ENCODE measurements around the gene LRRK2. TPM values are rescaled to one million over a fixed set of nuclear protein-coding genes. Genes with fewer than 3 reads are reported as not detected.

Gene LRRK2
- total and polyA plus RNA-seq, 8 donors, result 2.9 to 28.1 (median 4.6) TPM

GRCh38 chr12:40198601-40199000 is 26.2 kb upstream of the LRRK2 start:
- TF ChIP-seq CTCF (IDR thresholded peaks at IDR 0.05) (no peak), EP300 (IDR thresholded peaks at IDR 0.05) (no peak), POLR2A (IDR thresholded peaks at IDR 0.05) (no peak)
- intact Hi-C loops (cut with DNase I; ENCODE audit: low total_unique reads), result no loop called here

GRCh38 chr12:40202095-40203059 is 22.4 kb upstream of the LRRK2 start:
- 23 to 42% (median 39%) methylated on average over 1 of the region's 1 CpG for WGBS, 5 donors
- intact Hi-C loops (cut with DNase I; ENCODE audit: low total_unique reads), result no loop called here
- no peak for DNase-seq
- no peak for TF ChIP-seq POLR2A (IDR thresholded peaks at IDR 0.05)
- no peak for TF ChIP-seq POLR2AphosphoS5 (IDR thresholded peaks at IDR 0.05)
- no peak for TF ChIP-seq EP300 (IDR thresholded peaks at IDR 0.05)
- no peak for TF ChIP-seq CTCF (IDR thresholded peaks at IDR 0.05)
- H3K4me1 ChIP-seq, result no peaks in the 10 kb centered on the region
- H3K9me3 ChIP-seq, result no peaks in the 10 kb centered on the region
- no peak overlapping the region for H3K27ac ChIP-seq
- H3K36me3 ChIP-seq, result no peaks in the 10 kb centered on the region
- no peaks in the 10 kb centered on the region for H3K27me3 ChIP-seq
- H3K4me3 ChIP-seq, result no peak overlapping the region

More at GRCh38 chr12:40198601-40199000, 26.2 kb upstream of the LRRK2 start:
- Histone ChIP-seq H3K9me3 (no peaks in the 10 kb centered on the region), H3K27me3 (no peaks in the 10 kb centered on the region), H3K36me3 (no peaks in the 10 kb centered on the region), H3K4me1 (no peaks in the 10 kb centered on the region), H3K4me3 (no peak overlapping the region), H3K27ac (no peak overlapping the region)
- no peak for DNase-seq
- 84 to 95% (median 91%) methylated on average over 4 of the region's 4 CpGs for WGBS, 5 donors

- Histone ChIP-seq H3K4me3 (no peak overlapping the region), H3K9me3 (no peaks in the 10 kb centered on the region), H3K36me3 (no peaks in the 10 kb centered on the region), H3K27me3 (no peaks in the 10 kb centered on the region), H3K27ac (no peak overlapping the region), H3K4me1 (no peaks in the 10 kb centered on the region)
- intact Hi-C loops (cut with DNase I; ENCODE audit: low total_unique reads), result no loop called here
- TF ChIP-seq CTCF (IDR thresholded peaks at IDR 0.05), result no peak
- no peak for TF ChIP-seq POLR2AphosphoS5 (IDR thresholded peaks at IDR 0.05)
- no peak for TF ChIP-seq EP300 (IDR thresholded peaks at IDR 0.05)
- no peak for TF ChIP-seq POLR2A (IDR thresholded peaks at IDR 0.05)
- DNase-seq, result no peak
- WGBS, 5 donors, result 60 to 71% (median 69%) methylated on average over 5 of the region's 5 CpGs
These were observed 21.8 kb upstream of the LRRK2 start for GRCh38 chr12:40203060-40203430.

GRCh38 chr12:40204337-40204736 is 20.5 kb upstream of the LRRK2 start:
- Histone ChIP-seq H3K4me3 (no peak overlapping the region), H3K27me3 (no peaks in the 10 kb centered on the region), H3K27ac (no peak overlapping the region), H3K9me3 (no peaks in the 10 kb centered on the region), H3K4me1 (peaks cover 0 to 1% (median 0%) of the 10 kb centered on the region in 4 donors), H3K36me3 (no peaks in the 10 kb centered on the region)
- DNase-seq, result no peak
- TF ChIP-seq CTCF (IDR thresholded peaks at IDR 0.05), result no peak
- no peak for TF ChIP-seq POLR2AphosphoS5 (IDR thresholded peaks at IDR 0.05)
- no peak for TF ChIP-seq EP300 (IDR thresholded peaks at IDR 0.05)
- TF ChIP-seq POLR2A (IDR thresholded peaks at IDR 0.05), result no peak
- 83 to 93% (median 90%) methylated on average over 3 of the region's 3 CpGs for WGBS, 5 donors
- intact Hi-C loops (cut with DNase I; ENCODE audit: low total_unique reads), result no loop called here

Measured in stomach (tissue), 9 donors.